Thyroid gland (tissue), 4 donors: ENCODE data around the gene SIK3.

Experiments used
- CTCF ChIP-seq, 6 experiments: fragments of 200-600 bp in 3 of 6; fragments of 450-650 bp in 3 of 6; sonication (generic) in 3 of 6; IDR thresholded peaks; one replicate each; pipeline ENCODE4 v1.5.1; 2016 to 2019; ENCODE audit warnings: antibody characterized with exemption in 6 of 6, mild to moderate bottlenecking in 2 of 6, inconsistent platforms in 1 of 6, moderate library complexity in 1 of 6
- POLR2A ChIP-seq, 2 donors: fragments of 450-650 bp; IDR thresholded peaks; one replicate each; pipeline ENCODE4 v1.6.1; 2017; ENCODE audit warnings: antibody characterized with exemption in 2 of 2, mild to moderate bottlenecking in 2 of 2, moderate library complexity in 1 of 2

GRCh38 chr11:116800610-116801009 is 297.6 kb downstream of the SIK3 start:
- no peak for TF ChIP-seq CTCF (IDR thresholded peaks at IDR 0.05)
- no peak for TF ChIP-seq POLR2A (IDR thresholded peaks at IDR 0.05)
